GM12891 (cell line): ENCODE results near the gene STX1B.

Experiments used
- POLR2A ChIP-seq: IDR thresholded peaks from 2 replicates; pipeline ENCODE4 v1.6.1; 2011; ENCODE audit warnings: low read depth, low read length, control low read depth
- POLR2AphosphoS5 ChIP-seq: IDR thresholded peaks from 2 replicates; pipeline ENCODE4 v1.6.1; 2011; ENCODE audit warnings: low read depth, low read length, control low read depth
- POU2F2 ChIP-seq: IDR thresholded peaks from 2 replicates; pipeline ENCODE4 v1.6.1; 2011; ENCODE audit warnings: low read depth, mild to moderate bottlenecking, control low read depth, low read length, moderate library complexity
- TAF1 ChIP-seq: IDR thresholded peaks from 2 replicates; pipeline ENCODE4 v1.6.1; 2011; ENCODE audit warnings: low read depth, low read length, control low read depth

GRCh38 chr16:31029272-31029671 lies 18.8 kb upstream of the STX1B start:
- TF ChIP-seq POLR2AphosphoS5 (no peak), POLR2A (no peak), POU2F2 (no peak), TAF1 (no peak)
